Fibroblast of pulmonary artery (primary cell): Measurements from ENCODE around the gene SRP19.
"Not testable (repeated sequence)": the region's sequence is repeated elsewhere in the genome, so short reads cannot be mapped to it uniquely, and the experiment has no call there.

Source experiments
- DNase-seq: peaks from one replicate; pipeline ENCODE4 v3.0.0-alpha.2; 2010; ENCODE audit warnings: low read depth
- H3K4me3 ChIP-seq: replicated peaks from 2 replicates; pipeline ENCODE4 v1.5.1; 2011; ENCODE audit warnings: low read depth, mild to moderate bottlenecking, control low read depth, low read length, moderate library complexity
- CTCF ChIP-seq: IDR thresholded peaks from 2 replicates; pipeline ENCODE4 v1.5.1; 2011; ENCODE audit warnings: mild to moderate bottlenecking, control low read depth, low read length, inconsistent platforms; ENCODE audit errors: missing control alignments

SRP19 gene

GRCh38 chr5:112854651-112855050 lies 6.4 kb upstream of the SRP19 start:
- no peak for TF ChIP-seq CTCF
- H3K4me3 ChIP-seq, result no peak overlapping the region
- DNase-seq, result no peak

GRCh38 chr5:112857866-112858265 lies 3.2 kb upstream of the SRP19 start:
- no peak overlapping the region for H3K4me3 ChIP-seq

GRCh38 chr5:112860571-112860928 lies 537 bp upstream of the SRP19 start:
- DNase-seq, result not testable (repeated sequence)
- H3K4me3 ChIP-seq, result peak overlapping the region; percentile 98

More at GRCh38 chr5:112857866-112858265, 3.2 kb upstream of the SRP19 start:
- TF ChIP-seq CTCF, result no peak
- DNase-seq, result no peak

- no peak for TF ChIP-seq CTCF
- peak overlapping the region; percentile 98 for H3K4me3 ChIP-seq
- DNase-seq, result no peak
Measured at GRCh38 chr5:112861638-112861985, 525 bp downstream of the SRP19 start.

- no peak for TF ChIP-seq CTCF
- DNase-seq, result no peak
- peak overlapping the region; percentile 98 for H3K4me3 ChIP-seq
Measured at GRCh38 chr5:112862085-112862484, 998 bp downstream of the SRP19 start.

GRCh38 chr5:112863549-112863948 lies 2.5 kb downstream of the SRP19 start:
- no peak for TF ChIP-seq CTCF
- no peak overlapping the region for H3K4me3 ChIP-seq
- no peak for DNase-seq

- TF ChIP-seq CTCF, result no peak
- peak; percentile 28 for DNase-seq
- H3K4me3 ChIP-seq, result no peak overlapping the region
Measured at GRCh38 chr5:112865128-112865527, 4.0 kb downstream of the SRP19 start.

GRCh38 chr5:112866739-112867138 lies 5.7 kb downstream of the SRP19 start:
- TF ChIP-seq CTCF, result no peak
- no peak for DNase-seq
- no peak overlapping the region for H3K4me3 ChIP-seq
